NCI-H2107 treated with DMSO at 0.1 percent for 48 hours (cell line): ENCODE results near the gene NFATC2.
"Not testable (repeated sequence)": the region's sequence is repeated elsewhere in the genome, so short reads cannot be mapped to it uniquely, and the experiment has no call there.

ENCODE experiments used
- DNase-seq: peaks from one replicate; lab custom pipeline; 2025; ENCODE audit not compliant: unreplicated experiment; lab: John Stamatoyannopoulos, UW

NFATC2 gene

DNA sequence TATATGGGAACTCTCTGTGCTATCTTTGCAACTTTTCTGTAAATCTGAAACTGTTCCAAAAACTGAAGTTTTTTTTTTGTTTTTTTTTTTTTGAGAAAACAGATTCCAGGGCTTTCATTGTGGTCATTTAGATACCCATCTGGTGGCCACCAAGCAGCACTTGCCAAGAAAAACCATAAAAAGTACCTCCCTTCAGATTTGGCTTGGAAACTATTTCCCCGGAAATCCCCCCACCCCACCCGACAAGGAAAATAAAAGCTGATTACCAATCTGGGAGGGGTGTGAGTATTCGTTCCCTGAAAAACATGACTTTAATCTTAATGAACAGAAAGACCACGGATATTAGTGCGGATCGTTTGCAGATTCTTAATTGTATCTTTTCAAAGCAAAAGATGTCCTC lies 1.9 kb downstream of the NFATC2 start:
- no peak for DNase-seq

DNA sequence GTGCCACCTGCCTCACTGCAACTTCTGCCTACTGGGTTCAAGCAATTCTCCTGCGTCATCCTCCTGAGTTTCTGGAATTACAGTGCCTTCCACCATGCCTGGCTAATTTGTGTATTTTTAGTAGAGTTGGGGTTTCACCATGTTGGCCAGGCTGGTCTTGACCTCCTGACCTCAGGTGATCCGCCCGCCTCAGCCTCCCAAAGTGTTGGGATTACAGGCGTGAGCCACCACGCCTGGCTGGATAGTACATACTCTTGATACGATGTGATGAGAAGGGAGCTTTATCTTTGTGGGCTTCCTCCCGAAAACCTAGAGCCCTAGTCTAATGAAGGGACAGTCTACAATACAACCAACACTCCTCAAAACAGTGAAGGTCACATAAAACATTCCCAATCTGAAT lies 2.4 kb downstream of the NFATC2 start:
- not testable (repeated sequence) for DNase-seq

DNA sequence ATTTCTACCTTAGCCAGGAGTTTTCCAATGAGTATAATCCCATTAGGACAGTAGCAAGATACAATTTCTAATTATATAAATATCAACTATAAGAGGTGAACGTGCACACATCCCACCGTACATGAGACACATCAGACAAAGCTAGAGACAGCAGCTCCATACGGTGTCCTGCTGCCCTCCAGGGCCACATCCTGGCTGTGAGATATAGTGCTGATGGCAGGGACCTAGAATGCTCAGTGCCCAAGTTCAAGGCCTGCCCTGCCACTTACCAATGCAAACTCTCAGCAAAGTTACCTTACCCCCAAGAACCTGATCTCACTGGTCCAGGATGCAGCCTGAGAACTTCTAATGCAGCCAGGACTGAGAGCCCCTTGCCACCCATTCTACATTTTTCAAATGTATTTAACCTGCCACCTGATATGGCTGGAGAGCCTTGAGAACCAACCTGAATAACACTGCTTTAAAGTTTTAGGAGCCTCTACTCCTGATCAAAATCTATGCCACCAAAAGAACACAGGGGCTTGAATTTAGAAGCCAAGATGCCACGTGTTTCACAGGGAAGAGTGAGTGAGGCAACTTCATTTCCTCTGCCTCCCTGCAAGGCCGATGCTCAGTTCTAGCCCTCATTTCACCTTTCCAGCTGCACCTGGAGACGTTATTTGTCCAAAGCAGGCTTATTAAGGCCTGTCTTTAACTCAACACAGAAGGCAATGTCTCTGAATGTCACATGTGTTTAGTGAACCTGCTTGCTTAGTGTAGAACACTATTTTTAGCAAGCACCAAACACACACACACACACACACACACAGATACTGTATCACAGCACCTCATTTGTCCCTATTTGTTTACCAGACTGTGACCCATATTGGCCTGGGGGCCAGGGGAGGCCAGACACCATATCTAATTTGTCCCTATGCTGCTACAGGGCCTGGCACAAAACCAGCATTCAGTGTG lies 6.1 kb downstream of the NFATC2 start:
- DNase-seq = peak; percentile 95

DNA sequence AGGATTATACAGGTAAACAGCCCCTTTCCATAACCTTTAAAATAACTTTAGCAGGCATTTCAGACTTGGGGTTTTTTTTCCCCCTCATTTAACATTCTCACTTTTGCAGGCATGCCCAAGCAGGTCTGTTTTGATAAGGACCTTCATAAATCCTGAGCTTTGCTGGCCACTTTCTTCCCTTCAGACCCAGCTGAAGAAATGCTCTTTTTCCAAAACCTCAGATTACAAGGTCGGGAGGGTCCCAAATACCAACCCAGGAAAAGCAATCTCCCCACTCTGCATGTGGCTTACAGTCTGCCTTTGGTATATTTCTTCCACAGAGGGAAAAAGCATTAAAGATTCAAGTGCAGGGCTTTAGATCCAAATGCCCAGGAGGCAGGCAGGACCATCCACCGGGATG lies 6.8 kb downstream of the NFATC2 start:
- DNase-seq = no peak

DNA sequence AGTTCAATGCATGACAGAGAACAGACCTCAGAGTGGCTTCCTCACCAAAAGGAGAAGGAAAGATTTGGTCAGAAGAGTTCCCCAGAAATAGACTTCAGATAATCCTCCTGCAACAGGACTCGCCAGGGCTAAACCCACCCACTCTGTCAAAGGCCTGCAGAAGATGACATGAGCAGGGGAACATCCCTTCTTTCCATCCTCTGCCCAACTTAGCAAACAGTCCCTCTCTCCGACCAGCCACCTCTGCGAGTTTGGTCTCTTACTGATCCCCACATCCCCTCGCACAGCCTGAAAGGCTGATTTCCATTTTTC lies 7.5 kb downstream of the NFATC2 start:
- DNase-seq = no peak

DNA sequence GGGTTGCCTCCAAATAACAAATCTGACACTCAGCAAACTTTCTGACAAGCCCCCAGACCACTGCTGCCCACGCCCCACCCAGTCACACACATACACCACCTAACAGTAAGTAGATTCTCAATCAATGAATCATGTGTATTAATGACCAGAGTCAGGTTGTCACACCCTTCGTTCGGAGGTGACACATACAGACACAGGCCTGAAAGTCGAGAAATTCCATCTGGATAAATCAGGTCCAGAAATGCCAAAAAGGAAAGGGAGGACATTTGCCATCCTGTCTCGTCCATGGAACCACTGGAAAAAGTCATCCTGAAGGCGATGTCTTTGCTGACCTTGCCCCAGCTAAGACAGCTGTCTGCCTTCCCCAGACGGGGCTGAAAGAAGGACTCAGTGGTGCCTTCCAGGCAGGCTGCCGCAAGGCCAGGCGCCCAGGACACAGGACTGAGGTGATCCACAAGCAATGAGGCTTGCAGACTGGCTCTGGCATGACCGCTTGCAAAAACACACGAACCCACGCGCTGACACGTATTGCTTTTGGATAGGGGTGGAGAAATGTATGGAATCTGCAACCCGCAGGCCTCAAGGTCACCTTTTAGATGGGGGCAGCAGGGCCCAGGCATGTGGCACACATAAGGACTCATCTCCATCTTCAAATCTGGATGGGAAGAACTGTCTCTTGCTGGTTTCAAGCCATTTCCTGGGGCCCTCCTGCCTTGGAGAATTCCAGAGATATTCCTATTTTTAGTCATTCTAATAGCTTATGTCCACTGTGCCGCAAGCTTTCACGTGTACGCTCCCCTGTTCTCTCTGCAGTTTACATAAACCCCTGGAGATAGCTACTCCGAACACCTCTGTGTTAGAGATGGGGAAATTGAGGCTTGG lies 9.0 kb downstream of the NFATC2 start:
- DNase-seq = no peak

DNA sequence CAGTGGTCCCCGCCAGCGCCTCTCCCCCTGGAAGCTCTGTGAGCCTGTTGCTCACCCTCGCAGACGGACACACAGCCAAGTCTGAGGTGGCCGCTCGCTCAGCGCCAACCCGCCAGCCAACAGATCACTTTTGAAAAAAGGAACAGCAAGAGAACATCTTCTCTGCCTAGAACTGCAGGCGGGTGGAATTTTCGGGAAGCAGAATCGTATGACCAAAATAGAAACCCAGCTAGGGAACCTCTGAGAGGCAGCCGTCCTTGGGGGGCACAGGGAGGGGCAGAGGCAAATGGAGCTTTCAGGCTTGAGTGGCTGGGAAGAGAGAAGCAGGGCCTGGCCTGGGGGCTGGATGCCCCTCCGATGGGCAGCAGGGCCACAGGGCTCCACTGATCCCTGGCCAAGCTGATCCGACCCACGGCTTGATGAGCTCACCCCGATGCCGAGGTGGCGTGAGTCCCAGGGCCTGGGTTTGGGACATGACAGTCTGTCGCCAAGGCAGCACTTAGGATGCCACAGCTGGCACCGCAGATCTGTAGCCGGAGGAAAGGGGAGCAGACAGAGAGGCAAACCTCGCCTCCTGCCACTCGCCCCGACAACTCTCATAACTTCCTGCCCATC lies 9.8 kb downstream of the NFATC2 start:
- DNase-seq = no peak

DNA sequence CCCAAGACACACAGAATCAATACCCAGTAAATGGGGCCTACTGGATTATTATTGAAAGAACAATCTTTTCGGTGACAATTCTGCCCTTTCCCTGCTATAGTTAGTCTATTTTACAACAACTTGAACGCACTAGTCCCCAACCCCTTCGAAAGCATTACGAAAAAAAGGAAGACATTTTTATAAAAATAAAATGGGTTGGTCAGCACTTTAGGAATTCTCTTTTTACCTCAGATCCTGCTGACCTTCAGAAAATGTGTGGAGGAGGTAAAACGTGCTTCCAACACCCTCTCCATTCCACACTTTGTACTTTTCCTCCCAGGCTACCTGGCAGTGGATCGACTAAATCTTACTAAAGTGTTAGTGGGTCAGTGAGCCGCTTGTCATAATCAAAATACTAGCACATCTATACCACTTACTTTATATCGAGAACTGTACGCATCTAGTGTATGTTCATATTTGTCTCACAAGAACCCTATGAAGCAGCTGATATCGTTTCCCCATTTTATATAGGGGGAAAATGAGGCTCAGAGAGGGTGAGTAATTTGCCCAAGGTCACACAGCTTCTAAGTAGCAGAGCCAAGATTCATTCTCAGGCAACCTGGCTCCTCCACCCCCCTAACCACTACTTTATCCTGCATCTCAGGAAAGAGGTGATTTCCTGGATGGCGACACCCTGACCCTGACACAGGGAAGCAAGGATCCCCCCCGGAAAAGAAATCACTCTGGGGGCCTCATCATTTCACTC lies 10.6 kb downstream of the NFATC2 start:
- no peak for DNase-seq

DNA sequence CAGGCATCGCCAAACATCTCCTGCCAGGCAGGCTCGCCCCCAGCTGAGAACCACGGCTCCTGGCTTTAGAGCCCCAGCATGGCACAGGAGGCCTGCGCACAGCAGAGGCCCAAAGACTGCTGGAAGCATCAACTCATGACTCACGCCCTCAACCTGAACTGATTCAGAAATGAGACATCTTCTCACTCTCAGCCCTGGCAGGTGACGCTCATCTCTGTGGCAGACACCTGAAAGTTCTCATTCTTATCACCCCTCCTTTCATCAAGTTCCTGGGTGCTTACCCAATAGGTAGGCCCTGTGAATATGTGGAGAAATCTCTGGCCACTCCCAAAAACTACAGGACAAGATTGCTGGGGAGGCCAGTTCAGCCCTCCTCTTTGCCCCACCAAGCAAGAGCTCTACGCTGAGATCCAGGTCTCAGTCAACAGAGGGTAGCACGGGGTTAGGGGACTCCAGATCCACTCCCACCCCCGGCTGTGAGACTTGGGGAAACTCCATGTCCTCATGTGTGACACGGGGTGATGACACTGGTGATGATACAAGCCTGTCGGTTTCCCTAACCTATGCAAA lies 11.3 kb downstream of the NFATC2 start:
- no peak for DNase-seq

DNA sequence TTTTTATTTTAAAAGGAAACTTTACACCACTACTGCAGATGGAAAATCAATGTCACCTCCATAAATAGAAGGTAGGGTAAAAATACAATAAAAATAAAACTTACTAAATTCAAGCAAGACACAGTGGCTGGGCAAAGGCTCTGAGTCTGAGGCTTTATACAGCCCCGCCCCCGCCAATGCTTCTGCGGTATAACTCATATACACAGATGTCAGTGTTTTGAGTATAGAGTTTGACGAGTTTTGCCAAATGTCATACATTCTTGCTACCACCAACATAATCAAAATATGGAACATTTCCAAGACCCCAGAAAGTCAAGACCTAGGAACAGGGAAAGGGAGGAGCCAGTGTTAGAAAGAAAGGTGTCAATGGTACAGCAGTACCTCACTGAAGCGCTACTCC lies 12.8 kb downstream of the NFATC2 start:
- DNase-seq = no peak

DNA sequence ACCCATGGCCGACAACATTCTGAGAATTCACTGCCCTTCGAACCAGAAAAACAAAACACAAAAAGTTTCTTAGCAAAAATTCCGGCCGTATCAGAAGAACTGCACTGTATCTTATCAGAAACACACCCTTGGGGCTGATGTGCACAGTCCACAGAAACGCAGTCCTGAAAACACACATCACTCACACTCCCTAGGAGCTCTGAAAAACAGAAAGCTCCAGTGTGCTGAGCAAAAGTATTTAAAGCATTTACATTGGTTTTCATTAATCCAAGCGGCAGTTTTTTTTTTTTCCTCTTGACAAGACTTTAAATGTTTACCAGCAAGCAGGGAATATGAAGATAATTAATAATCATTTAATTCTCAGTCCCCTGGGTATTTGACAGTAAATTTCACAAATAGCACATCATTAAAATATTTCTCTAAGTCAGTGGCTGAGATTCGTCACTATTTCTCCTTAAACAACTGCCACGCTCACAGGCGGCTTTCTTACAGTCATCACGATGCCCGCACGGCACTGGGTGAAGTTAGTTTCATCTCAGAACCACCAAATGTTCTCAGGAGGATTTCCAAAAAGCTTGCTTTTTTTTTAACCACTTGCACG lies 13.3 kb downstream of the NFATC2 start:
- DNase-seq = no peak

DNA sequence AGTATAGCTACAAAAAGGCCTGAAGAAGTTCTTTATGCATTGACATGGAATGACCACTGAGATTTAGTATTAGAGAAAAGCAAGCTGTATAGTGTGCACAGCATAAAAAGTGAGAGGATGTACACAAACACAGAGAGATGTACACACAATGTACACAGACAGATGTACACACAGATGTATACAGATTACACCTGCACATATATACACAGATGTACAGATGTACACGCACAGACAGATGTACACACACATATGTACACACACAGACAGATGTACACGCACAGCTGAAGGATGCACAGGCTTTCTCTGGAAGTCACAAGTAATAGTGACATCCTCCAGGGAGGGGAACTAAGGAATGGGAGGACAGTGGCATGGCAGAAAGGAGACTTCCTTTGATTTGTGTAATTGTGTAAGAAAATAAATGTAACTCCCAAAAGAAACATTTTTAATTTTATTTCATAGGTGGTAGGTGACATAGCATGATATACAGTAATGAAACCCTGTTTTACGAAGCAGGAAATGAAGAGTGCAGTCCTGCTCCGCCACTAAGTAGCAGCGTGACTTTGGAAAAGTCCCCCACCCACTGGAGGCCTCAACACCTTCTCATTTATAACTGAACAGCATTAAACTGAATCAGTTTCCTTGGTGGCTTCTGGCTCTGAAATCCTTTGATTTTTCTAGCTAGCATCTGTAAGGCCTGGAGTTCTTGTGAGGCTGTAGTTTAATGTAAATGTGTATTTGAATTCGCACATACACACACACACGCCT lies 14.1 kb downstream of the NFATC2 start:
- DNase-seq = no peak

DNA sequence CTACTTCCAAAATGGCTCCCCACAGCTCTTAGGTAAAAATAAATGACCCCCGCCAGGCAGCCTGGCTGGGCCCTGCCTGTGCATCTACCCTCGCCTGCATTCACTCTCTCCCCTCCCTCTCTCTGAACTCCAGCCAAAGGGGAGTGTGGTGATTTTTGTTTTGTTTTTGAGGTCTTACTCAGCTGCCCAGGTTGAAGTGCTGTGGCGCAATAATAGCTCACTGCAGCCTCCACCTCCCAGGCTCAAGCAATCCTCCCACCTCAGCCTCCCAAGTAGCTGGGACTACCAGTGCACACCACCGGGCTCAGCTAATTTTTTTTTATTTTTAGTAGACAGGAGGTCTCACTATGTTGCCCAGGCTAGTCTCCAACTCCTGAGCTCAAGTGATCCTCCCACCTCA lies 15.8 kb downstream of the NFATC2 start:
- no peak for DNase-seq

DNA sequence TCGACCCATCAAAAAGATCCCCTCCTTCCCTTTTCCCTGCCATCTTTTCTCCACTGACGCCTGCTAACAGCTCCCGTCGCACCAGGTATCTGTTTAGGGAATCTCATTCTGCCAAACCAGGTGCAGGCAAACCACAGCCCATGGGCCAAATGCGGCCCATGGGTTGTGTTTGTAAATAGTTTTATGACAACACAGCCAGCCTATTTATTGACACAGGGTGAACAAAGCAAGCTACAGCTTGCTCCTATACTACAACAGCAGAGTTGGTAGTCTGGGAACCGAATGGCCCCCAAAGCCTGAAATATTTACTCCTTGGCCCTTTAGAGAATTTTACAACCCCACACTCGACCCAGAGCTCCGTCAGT lies 16.4 kb downstream of the NFATC2 start:
- DNase-seq = peak; percentile 57

DNA sequence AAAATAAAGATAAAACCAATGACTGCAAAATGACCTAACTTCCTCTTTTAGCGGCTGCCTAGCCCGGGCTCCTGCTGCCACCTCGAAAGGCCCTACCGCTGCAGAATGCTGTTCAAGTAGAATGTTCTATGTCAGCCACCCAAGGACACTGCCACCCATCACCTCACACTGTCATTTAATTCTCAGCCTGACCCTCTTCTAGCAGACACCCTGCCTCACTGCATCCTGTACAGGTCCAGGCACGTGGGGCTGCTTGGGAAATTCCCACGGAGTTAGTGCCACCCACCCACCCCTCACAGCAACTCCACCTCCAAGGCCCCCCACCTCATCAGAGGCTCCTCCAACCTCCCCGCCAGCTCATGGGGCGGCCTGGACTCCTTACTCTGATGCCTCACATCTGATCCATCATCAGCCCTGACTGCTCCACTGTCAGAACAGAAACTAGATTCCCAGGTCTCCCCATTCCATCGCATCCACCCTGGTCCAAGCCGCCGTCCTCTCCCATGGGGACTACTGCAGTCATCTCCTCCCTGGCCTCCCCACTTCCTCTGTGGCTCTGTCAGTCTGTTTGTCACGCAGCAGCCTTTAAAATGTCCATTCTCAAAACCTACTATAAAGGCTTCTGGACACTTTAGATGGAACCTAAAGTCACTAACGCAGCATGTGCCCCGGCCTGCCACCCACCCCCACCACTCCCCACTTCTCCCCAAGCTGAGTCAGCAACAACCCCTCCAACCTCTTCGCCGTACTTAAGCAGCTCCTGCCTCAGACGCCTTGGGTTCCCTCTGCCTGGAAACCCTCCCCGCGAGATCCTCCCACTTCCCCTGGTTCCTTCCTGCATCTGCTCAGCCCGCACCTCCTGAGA lies 17.0 kb downstream of the NFATC2 start:
- no peak for DNase-seq

DNA sequence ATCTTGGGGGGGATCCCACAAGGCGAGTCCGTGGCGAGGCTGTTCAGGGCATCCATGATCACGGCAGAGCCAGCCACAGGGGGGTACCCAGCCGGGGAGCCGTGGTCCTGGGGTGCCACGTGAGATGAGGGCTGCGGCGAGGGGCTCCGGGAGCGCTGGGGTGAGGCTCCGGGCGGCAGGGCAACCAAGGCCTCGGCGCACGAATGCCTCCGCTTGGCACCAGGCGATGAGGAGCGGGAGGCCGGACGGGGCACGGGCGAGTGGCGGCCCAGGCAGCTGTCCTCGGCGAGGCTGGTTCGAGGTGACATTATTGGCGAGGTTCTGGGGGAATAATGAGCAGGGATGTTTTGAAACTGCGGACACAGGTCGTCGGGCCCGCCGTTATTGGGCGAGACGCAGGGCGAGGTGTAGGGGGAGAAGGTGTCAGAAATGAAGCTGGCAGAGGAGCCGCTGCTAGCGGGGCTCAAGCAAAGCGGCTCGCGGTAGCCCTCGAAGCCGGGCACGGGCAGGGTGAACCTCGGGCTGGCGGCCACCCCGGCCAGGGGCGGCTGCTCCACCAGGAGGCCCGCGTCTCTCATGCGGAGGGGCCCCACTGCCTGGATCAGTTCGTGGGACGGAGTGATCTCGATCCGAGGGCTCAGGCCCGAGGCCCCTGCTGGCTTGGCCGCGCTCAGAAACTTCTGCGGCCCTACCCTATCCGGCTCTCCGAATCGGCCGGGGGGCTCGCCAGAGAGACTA lies 19.1 kb downstream of the NFATC2 start:
- DNase-seq = no peak

DNA sequence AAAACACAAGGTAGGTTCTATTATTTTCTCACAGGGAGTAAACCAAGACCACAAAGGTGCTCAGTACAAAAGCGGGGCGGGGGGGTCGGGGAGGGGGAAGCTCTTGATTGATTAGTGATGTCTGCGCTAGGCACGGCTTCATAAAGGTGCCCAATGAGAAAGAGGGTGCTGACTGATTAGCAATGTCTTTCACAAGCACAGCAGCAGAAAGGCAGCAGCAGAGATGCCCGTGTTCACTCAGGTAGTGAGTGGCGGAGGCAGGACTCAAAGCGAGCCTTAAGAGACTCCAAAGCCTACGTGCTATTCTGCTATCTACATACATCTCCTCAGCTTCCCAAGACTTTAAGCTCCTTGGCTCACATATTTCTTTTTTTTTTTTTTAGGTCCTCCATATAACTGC lies 20.3 kb downstream of the NFATC2 start:
- no peak for DNase-seq

DNA sequence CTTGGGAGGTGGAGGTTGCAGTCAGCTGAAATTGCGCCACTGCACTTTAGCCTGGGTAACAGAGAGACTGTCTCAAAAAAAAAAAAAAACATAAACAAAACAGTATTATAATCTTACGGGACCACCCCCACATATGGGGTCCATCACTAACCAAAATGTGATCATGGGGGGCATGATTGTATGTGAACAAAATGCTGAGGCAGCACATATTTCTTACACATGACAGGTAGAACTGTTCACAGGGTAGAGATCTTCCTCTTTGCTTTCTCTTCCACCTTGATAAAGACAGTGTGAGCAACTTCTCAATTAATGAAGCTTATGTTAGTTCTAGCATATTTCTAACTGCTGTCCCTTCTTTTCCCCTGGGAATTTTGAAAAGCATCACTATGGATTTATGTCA lies 24.7 kb downstream of the NFATC2 start:
- DNase-seq = no peak
